Measurements from ENCODE around the gene PPP1R12B. TPM values are rescaled to one million over a fixed set of nuclear protein-coding genes. Genes with fewer than 3 reads are reported as not detected.
"Not testable (repeated sequence)": the region's sequence is repeated elsewhere in the genome, so short reads cannot be mapped to it uniquely, and the experiment has no call there.

Gene PPP1R12B
- total and polyA plus RNA-seq, 2 donors (not counting 1 experiment from before 2014, with no cell fraction given), result 13.4 to 21.7 TPM

DNA sequence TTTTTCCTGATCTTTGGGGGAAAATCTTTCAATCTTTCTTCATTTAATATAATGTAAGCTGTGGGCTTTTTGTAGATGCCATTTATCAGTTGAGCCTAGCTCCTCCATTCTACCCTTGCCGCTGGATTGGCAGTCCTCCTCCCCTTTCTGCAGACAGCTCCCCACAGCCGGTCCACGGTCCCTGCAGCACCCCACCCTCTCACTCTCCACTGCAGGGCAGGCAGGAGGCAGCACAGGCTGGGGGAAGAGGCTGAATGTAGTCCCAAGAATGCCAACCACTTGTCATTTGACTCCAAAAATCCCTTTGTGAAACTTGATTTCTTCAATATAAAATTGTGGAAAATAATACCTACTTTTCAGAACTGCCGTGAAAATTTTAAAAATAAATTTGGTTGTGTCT, 265.1 kb downstream of the PPP1R12B start:
- no peak overlapping the region for H3K27ac ChIP-seq (ENCODE audit: insufficient read depth, low read length)
- no peaks in the 10 kb centered on the region for H3K79me2 ChIP-seq (ENCODE audit: control insufficient read depth, insufficient read depth, low read length)
- no peaks in the 10 kb centered on the region for H3K9me3 ChIP-seq (ENCODE audit: control insufficient read depth, insufficient read depth, low read depth, low read length)
- TF ChIP-seq, protein P1, sequence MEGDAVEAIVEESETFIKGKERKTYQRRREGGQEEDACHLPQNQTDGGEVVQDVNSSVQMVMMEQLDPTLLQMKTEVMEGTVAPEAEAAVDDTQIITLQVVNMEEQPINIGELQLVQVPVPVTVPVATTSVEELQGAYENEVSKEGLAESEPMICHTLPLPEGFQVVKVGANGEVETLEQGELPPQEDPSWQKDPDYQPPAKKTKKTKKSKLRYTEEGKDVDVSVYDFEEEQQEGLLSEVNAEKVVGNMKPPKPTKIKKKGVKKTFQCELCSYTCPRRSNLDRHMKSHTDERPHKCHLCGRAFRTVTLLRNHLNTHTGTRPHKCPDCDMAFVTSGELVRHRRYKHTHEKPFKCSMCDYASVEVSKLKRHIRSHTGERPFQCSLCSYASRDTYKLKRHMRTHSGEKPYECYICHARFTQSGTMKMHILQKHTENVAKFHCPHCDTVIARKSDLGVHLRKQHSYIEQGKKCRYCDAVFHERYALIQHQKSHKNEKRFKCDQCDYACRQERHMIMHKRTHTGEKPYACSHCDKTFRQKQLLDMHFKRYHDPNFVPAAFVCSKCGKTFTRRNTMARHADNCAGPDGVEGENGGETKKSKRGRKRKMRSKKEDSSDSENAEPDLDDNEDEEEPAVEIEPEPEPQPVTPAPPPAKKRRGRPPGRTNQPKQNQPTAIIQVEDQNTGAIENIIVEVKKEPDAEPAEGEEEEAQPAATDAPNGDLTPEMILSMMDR (conservative IDR thresholded peaks at IDR 0.05 in 1 of 2, IDR thresholded peaks at IDR 0.05 in 1 of 2; ENCODE audit: low read depth in 1 of 2, low read length in 2 of 2), result no peak
- TF ChIP-seq EZH2 (IDR thresholded peaks at IDR 0.05; ENCODE audit: low read length, missing control alignments), result no peak
- H4K20me1 ChIP-seq (ENCODE audit: control insufficient read depth, extremely low read depth, insufficient read depth, low read length), result no peaks in the 10 kb centered on the region
- no peak overlapping the region for H2AFZ ChIP-seq (ENCODE audit: low read length)
- H3K4me2 ChIP-seq (ENCODE audit: extremely low read depth, insufficient read depth, low read length), result no peak overlapping the region
- H3K4me3 ChIP-seq (replicated peaks in 1 of 4; ENCODE audit: control extremely low read depth in 1 of 4, insufficient read depth in 1 of 4, low read depth in 3 of 4, low read length in 4 of 4), result no peak overlapping the region
- H3K27me3 ChIP-seq (ENCODE audit: control insufficient read depth, insufficient read depth, low read length), result no peaks in the 10 kb centered on the region
- DNase-seq (ENCODE audit: low read depth in 2 of 2), result no peak
- H3K9ac ChIP-seq (ENCODE audit: insufficient read depth, low read length), result no peak overlapping the region
- H3K36me3 ChIP-seq (ENCODE audit: control insufficient read depth, insufficient read depth, low read length), result no peaks in the 10 kb centered on the region
- peaks cover 12% of the 10 kb centered on the region for H3K4me1 ChIP-seq (ENCODE audit: control insufficient read depth, extremely low read depth, insufficient read depth, low read length)

DNA sequence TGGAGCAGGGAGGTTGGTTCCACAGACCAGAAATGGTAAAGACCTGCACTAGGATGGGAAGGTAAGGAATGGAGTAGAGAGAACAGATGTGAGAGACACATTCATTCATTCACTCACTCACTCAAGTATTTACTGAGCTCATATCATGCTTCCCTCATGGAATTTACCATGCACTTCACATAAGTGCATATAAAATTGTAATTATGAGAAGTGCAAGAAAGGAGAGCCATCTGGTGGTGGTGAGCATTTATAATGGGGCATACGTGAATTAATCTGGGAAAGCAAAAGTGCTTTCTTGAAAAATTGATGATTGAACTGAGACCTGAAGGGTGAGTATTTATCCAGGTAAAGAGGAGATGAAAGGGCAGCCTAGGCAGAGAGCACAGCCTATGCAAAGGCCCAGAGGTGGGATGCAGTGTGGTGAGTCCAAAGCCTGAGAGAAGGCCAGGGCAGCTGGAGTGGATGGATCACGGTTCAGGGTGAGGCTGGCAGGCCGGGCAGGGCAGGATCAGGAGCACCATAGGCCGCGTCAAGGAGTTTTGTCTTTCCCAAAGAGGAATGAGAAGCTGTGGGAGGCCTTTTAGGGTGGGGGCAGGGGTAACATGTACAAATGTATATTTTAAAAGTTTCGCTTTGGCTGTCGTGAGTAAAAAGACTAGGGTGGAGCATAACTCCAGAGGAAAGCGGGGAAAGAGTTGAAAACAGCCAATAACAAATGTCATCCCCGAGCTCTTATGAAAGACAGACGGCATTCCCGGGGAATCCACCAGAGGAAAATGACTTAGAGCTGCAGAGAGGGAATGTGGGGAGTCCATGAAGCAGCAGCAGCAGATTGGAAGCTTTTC, 266.1 kb downstream of the PPP1R12B start:
- H3K79me2 ChIP-seq (ENCODE audit: control insufficient read depth, insufficient read depth, low read length); H3K4me2 ChIP-seq (ENCODE audit: extremely low read depth, insufficient read depth, low read length); H3K27me3 ChIP-seq (ENCODE audit: control insufficient read depth, insufficient read depth, low read length); H4K20me1 ChIP-seq (ENCODE audit: control insufficient read depth, extremely low read depth, insufficient read depth, low read length); H3K4me3 ChIP-seq (replicated peaks in 1 of 4; ENCODE audit: control extremely low read depth in 1 of 4, insufficient read depth in 1 of 4, low read depth in 3 of 4, low read length in 4 of 4); H3K9ac ChIP-seq (ENCODE audit: insufficient read depth, low read length); H3K27ac ChIP-seq (ENCODE audit: insufficient read depth, low read length); H2AFZ ChIP-seq (ENCODE audit: low read length); H3K36me3 ChIP-seq (ENCODE audit: control insufficient read depth, insufficient read depth, low read length); H3K9me3 ChIP-seq (ENCODE audit: control insufficient read depth, insufficient read depth, low read depth, low read length): not testable (repeated sequence)
- peaks cover 12% of the 10 kb centered on the region for H3K4me1 ChIP-seq (ENCODE audit: control insufficient read depth, extremely low read depth, insufficient read depth, low read length)
- TF ChIP-seq, protein P1 (conservative IDR thresholded peaks at IDR 0.05 in 1 of 2, IDR thresholded peaks at IDR 0.05 in 1 of 2; ENCODE audit: low read depth in 1 of 2, low read length in 2 of 2), result peak; percentile 21 to 43
- peak; percentile 36 to 47 for DNase-seq (ENCODE audit: low read depth in 2 of 2)

DNA sequence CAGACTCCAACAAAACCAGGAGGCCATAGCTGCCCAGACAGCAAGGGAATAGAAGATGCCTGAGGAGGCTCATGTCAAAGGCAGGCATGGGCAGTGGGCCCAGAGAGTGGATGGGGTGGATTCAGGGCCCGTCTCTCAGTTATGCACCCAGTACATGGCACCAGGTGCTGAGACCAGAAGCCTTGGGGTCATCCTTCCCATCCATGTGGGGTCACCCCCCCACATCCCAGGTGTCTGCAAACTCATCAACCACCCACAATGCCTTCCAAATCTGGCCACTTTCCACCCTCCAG, 266.7 kb downstream of the PPP1R12B start:
- peaks cover 12% of the 10 kb centered on the region for H3K4me1 ChIP-seq (ENCODE audit: control insufficient read depth, extremely low read depth, insufficient read depth, low read length)
- not testable (repeated sequence) for H3K36me3 ChIP-seq (ENCODE audit: control insufficient read depth, insufficient read depth, low read length); H2AFZ ChIP-seq (ENCODE audit: low read length); H3K27me3 ChIP-seq (ENCODE audit: control insufficient read depth, insufficient read depth, low read length); H3K4me3 ChIP-seq (replicated peaks in 1 of 4; ENCODE audit: control extremely low read depth in 1 of 4, insufficient read depth in 1 of 4, low read depth in 3 of 4, low read length in 4 of 4); H3K9ac ChIP-seq (ENCODE audit: insufficient read depth, low read length); H3K79me2 ChIP-seq (ENCODE audit: control insufficient read depth, insufficient read depth, low read length); H4K20me1 ChIP-seq (ENCODE audit: control insufficient read depth, extremely low read depth, insufficient read depth, low read length); H3K9me3 ChIP-seq (ENCODE audit: control insufficient read depth, insufficient read depth, low read depth, low read length)
- peak overlapping the region; percentile 38 for H3K27ac ChIP-seq (ENCODE audit: insufficient read depth, low read length)
- H3K4me2 ChIP-seq (ENCODE audit: extremely low read depth, insufficient read depth, low read length), result peak overlapping the region; percentile 25
- peak in 1 of 2 donors; percentile 18 for DNase-seq (ENCODE audit: low read depth in 2 of 2)
